ENCODE measurements around the gene FTO. TPM values are rescaled to one million over a fixed set of nuclear protein-coding genes. Genes with fewer than 3 reads are reported as not detected.

The FTO gene
- polyA plus RNA-seq, 1 donor from 2014 or later, result 80.1 TPM

- Histone ChIP-seq H4K20me1 (ENCODE audit: insufficient read depth) (no peaks in the 10 kb centered on the region), H3K9ac (ENCODE audit: low read length) (no peak overlapping the region), H2AFZ (ENCODE audit: low read depth, low read length) (no peak overlapping the region)
These were observed 110.8 kb downstream of the FTO start for GRCh38 chr16:53814801-53815200.

GRCh38 chr16:53816211-53816836, 112.4 kb downstream of the FTO start:
- Histone ChIP-seq H2AFZ (ENCODE audit: low read depth, low read length) (no peak overlapping the region), H4K20me1 (ENCODE audit: insufficient read depth) (no peaks in the 10 kb centered on the region), H3K36me3 (ENCODE audit: insufficient read depth, low read length) (peaks cover 3% of the 10 kb centered on the region), H3K4me2 (ENCODE audit: low read length) (no peak overlapping the region), H3K9me3 (ENCODE audit: low read length) (no peaks in the 10 kb centered on the region), H3K27ac (ENCODE audit: low read length) (no peak overlapping the region), H3F3A (ENCODE audit: insufficient read depth, low read length, poor library complexity, severe bottlenecking) (no peaks in the 10 kb centered on the region), H3K27me3 (ENCODE audit: insufficient read depth, low read depth, low read length) (no peaks in the 10 kb centered on the region), H3K9me2 (ENCODE audit: insufficient read depth, low read length) (no peaks in the 10 kb centered on the region), H3K79me2 (replicated peaks; ENCODE audit: insufficient read depth, low read length) (no peaks in the 10 kb centered on the region), H3K4me3 (ENCODE audit: low read length) (no peak overlapping the region), H3K9ac (ENCODE audit: low read length) (no peak overlapping the region)
- TF ChIP-seq SMC3 (conservative IDR thresholded peaks at IDR 0.05; ENCODE audit: poor library complexity) (no peak), TAF1 (IDR thresholded peaks at IDR 0.05; ENCODE audit: low read depth) (no peak), EP300 (conservative IDR thresholded peaks at IDR 0.05; ENCODE audit: poor library complexity, severe bottlenecking) (no peak), EZH2 (IDR thresholded peaks at IDR 0.05; ENCODE audit: borderline replicate concordance, insufficient read depth, low read length, poor library complexity, severe bottlenecking) (no peak), RAD21 (conservative IDR thresholded peaks at IDR 0.05) (no peak), CTCF (IDR thresholded peaks at IDR 0.05; ENCODE audit: poor library complexity, severe bottlenecking) (no peak), MXI1 (conservative IDR thresholded peaks at IDR 0.05; ENCODE audit: poor library complexity, severe bottlenecking) (no peak)

More at GRCh38 chr16:53814801-53815200, 110.8 kb downstream of the FTO start:
- peaks cover 8% of the 10 kb centered on the region for H3K36me3 ChIP-seq (ENCODE audit: insufficient read depth, low read length)
- TF ChIP-seq REST (IDR thresholded peaks at IDR 0.05; ENCODE audit: borderline replicate concordance), result no peak
- TF ChIP-seq CTCF (IDR thresholded peaks at IDR 0.05; ENCODE audit: poor library complexity, severe bottlenecking), result no peak
- TF ChIP-seq SMC3 (conservative IDR thresholded peaks at IDR 0.05; ENCODE audit: poor library complexity), result no peak
- no peak for TF ChIP-seq EZH2 (IDR thresholded peaks at IDR 0.05; ENCODE audit: borderline replicate concordance, insufficient read depth, low read length, poor library complexity, severe bottlenecking)
- TF ChIP-seq MXI1 (conservative IDR thresholded peaks at IDR 0.05; ENCODE audit: poor library complexity, severe bottlenecking), result no peak
- TF ChIP-seq RAD21 (conservative IDR thresholded peaks at IDR 0.05), result no peak
- no peak for TF ChIP-seq TAF1 (IDR thresholded peaks at IDR 0.05; ENCODE audit: low read depth)
- no peak for TF ChIP-seq EP300 (conservative IDR thresholded peaks at IDR 0.05; ENCODE audit: poor library complexity, severe bottlenecking)
- TF ChIP-seq POLR2AphosphoS5 (IDR thresholded peaks at IDR 0.05), result no peak
- no peaks in the 10 kb centered on the region for H3K9me3 ChIP-seq (ENCODE audit: low read length)
- no peaks in the 10 kb centered on the region for H3K79me2 ChIP-seq (replicated peaks; ENCODE audit: insufficient read depth, low read length)
- no peak overlapping the region for H3K4me2 ChIP-seq (ENCODE audit: low read length)
- H3K27ac ChIP-seq (ENCODE audit: low read length), result no peak overlapping the region
- H3F3A ChIP-seq (ENCODE audit: insufficient read depth, low read length, poor library complexity, severe bottlenecking), result no peaks in the 10 kb centered on the region
- H3K27me3 ChIP-seq (ENCODE audit: insufficient read depth, low read depth, low read length), result no peaks in the 10 kb centered on the region
- no peak overlapping the region for H3K4me3 ChIP-seq (ENCODE audit: low read length)
- no peaks in the 10 kb centered on the region for H3K9me2 ChIP-seq (ENCODE audit: insufficient read depth, low read length)

Measured in neural cell (in vitro differentiated cells).